ENCODE measurements around the gene PACRGL.

DNA sequence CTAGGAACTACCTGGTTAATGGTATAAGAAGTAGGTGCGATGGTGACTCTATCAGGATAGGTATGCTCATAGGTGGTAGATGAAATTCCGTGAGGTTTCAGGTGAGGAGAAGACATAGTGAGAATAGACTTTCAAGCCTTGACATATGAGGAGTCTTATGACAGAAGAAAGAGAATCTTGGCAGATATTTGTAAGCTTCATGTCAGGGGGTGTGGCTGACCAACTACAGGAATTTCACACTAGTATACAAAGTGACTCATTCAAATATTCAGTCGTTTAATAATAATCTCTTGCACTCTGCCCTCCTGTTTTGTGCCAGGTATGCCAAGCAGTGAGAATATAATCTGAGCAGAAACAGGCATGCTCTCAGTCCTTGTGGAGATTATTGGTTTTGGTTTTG, 22.8 kb downstream of the PACRGL start:
- TF ChIP-seq, protein P1, sequence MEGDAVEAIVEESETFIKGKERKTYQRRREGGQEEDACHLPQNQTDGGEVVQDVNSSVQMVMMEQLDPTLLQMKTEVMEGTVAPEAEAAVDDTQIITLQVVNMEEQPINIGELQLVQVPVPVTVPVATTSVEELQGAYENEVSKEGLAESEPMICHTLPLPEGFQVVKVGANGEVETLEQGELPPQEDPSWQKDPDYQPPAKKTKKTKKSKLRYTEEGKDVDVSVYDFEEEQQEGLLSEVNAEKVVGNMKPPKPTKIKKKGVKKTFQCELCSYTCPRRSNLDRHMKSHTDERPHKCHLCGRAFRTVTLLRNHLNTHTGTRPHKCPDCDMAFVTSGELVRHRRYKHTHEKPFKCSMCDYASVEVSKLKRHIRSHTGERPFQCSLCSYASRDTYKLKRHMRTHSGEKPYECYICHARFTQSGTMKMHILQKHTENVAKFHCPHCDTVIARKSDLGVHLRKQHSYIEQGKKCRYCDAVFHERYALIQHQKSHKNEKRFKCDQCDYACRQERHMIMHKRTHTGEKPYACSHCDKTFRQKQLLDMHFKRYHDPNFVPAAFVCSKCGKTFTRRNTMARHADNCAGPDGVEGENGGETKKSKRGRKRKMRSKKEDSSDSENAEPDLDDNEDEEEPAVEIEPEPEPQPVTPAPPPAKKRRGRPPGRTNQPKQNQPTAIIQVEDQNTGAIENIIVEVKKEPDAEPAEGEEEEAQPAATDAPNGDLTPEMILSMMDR (IDR thresholded peaks at IDR 0.05 in 2 of 3, conservative IDR thresholded peaks at IDR 0.05 in 1 of 3; ENCODE audit: control insufficient read depth in 2 of 3, extremely low read depth in 1 of 3, insufficient read depth in 1 of 3, low read depth in 3 of 3, low read length in 3 of 3), result no peak
- TF ChIP-seq TARDBP (IDR thresholded peaks at IDR 0.05; ENCODE audit: borderline replicate concordance) (no peak), POLR2AphosphoS5 (IDR thresholded peaks at IDR 0.05; ENCODE audit: low read length) (no peak), NRF1 (conservative IDR thresholded peaks at IDR 0.05; ENCODE audit: low read depth, low read length) (no peak), RAD21 (IDR thresholded peaks at IDR 0.05; ENCODE audit: insufficient read depth, low read depth, low read length) (no peak), EED (IDR thresholded peaks at IDR 0.05; ENCODE audit: low read depth) (no peak), POLR2A (IDR thresholded peaks at IDR 0.05; ENCODE audit: low read depth, low read length) (no peak), SRF (IDR thresholded peaks at IDR 0.05; ENCODE audit: low read depth in 2 of 2, low read length in 2 of 2) (no peak), EZH2 (IDR thresholded peaks at IDR 0.05; ENCODE audit: borderline replicate concordance, control insufficient read depth, low read depth, low read length) (no peak)
